ENCODE measurements around the gene WDR55.
A peak's percentile ranks its signal among the peaks of the same experiment; 100 is the strongest.
"Not testable (repeated sequence)": the region's sequence is repeated elsewhere in the genome, so short reads cannot be mapped to it uniquely, and the experiment has no call there.

WDR55 gene

DNA sequence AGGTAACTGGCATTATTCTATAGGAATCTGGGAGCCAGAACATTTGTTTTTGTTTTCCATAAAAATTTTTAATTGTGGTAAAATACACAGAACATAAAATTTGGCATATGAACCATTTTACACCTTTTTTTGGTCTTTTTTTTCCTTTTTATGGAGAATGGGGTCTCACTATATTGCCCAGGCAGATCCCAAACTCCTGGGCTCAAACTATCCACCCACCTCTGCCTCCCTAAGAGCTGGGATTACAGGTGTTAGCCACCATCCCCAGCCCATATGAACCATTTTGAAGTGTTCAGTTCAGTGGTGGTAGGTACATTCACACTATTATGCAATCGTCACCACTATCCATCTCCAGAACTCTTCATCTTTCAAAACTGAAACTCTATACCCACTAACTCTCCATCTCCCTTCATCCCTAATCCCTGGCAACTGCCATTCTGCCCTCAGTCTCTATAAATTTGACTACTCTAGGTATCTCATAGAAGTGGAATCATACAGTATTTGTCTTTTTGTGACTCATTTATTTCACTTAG, 48.9 kb downstream of the WDR55 start:
- no peak for DNase-seq

DNA sequence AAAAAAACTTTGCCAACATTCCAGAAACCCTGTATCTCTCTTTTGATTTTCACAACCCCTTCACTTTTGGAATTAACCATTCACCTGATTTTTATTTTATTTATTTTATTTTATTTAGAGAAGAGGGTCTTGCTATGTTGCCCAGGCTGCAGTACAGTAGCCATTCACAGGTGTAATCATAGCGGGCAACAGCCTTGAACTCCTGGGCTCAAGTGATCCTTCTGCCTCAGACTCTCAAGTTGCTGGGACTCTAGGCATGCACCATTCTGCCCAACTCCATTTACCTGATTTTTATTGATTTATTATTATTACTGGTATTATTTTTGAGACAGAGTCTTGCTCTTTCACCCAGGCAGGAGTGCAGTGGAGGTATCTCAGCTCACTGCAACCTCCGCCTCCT, 51.5 kb downstream of the WDR55 start:
- DNase-seq = not testable (repeated sequence)

GRCh38 chr5:140718266-140718592, 53.5 kb downstream of the WDR55 start:
- DNase-seq = no peak

DNA sequence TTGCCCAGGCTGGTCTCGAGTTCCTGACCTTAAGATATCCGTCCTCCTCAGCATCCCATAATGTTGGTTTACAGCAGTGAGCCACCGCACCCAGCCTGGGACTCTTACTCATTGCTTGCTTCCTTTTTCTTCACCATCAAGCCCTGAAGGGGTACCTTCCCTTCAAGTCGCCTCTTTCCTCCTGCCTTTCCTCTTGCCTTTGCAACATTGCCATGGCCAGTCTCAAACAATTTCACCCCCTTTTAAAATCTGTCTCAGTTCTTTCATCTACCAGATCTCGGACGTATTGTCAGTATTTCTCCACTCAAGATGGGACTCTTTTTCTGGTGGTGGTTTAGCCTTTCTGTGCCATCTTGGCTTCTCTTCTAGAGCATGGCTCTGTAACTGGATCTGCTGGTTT, 56.0 kb downstream of the WDR55 start:
- peak; percentile 17 to 21 for DNase-seq

- DNase-seq = not testable (repeated sequence)
These were observed 56.7 kb downstream of the WDR55 start for GRCh38 chr5:140721395-140721794.
